Glutamatergic neuron (in vitro differentiated cells): Measurements from ENCODE around the gene CEMIP. TPM values are rescaled to one million over a fixed set of nuclear protein-coding genes. Genes with fewer than 3 reads are reported as not detected.

Experiments used
- DNase-seq: peaks from one replicate; pipeline ENCODE4 v3.0.0; 2022
- H3K27ac Mint-ChIP-seq: one replicate; pipeline ENCODE4 v1.8.0; 2020; ENCODE audit warnings: mild to moderate bottlenecking, mixed read lengths, inconsistent platforms; ENCODE audit not compliant: unreplicated experiment
- H3K27me3 Mint-ChIP-seq: one replicate; pipeline ENCODE4 v1.8.0; 2020; ENCODE audit warnings: mild to moderate bottlenecking, moderate library complexity, mixed read lengths, inconsistent platforms; ENCODE audit not compliant: unreplicated experiment
- H3K36me3 Mint-ChIP-seq: one replicate; pipeline ENCODE4 v1.8.0; 2020; ENCODE audit warnings: mild to moderate bottlenecking, mixed read lengths, inconsistent platforms; ENCODE audit not compliant: unreplicated experiment
- H3K4me1 Mint-ChIP-seq: one replicate; pipeline ENCODE4 v1.8.0; 2020; ENCODE audit warnings: mild to moderate bottlenecking, low read depth, mixed read lengths, inconsistent platforms; ENCODE audit not compliant: unreplicated experiment
- H3K4me3 Mint-ChIP-seq: one replicate; pipeline ENCODE4 v1.8.0; 2020; ENCODE audit warnings: mild to moderate bottlenecking, mixed read lengths, inconsistent platforms; ENCODE audit not compliant: unreplicated experiment
- H3K9me3 Mint-ChIP-seq: one replicate; pipeline ENCODE4 v1.8.0; 2020; ENCODE audit warnings: mild to moderate bottlenecking, moderate library complexity, mixed read lengths, inconsistent platforms; ENCODE audit not compliant: unreplicated experiment
- total RNA-seq: library from RNA; stranded (reverse); fragmentation: NEBNext Ultra II Directional; extraction: Animal tissue kit (Norgen Biotek cat#: 25700); gene quantifications from one replicate; pipeline ENCODE4 v1.2.1, GENCODE V29; 2021; ENCODE audit not compliant: unreplicated experiment
- TF ChIP-seq, protein P1 (sequence below): fragments of 200-600 bp; sonication (generic); IDR thresholded peaks from one replicate; pipeline ENCODE4 v1.5.0; 2021; ENCODE audit not compliant: partially characterized antibody, unreplicated experiment

CEMIP gene
- total RNA-seq, 1 donor from 2014 or later: 0.25 TPM

DNA sequence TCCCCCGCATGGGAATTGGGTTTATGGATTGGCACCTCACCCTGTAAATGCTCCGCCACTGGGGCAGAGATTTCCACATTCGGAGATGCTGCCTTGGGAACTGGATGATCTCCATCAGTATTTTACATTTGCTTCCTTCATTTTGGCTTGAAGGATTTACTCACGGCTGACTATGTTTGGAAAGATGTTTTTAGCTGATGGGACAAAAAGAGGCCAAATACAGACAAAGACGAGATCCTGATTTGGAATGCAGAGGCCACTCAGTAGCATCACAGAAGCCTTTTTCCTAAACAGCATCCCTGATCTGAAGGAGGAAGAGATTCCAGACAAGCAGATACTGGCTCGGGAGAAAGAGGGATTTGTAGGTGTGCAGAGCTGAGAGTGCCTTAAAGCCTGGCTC, 133.5 kb downstream of the CEMIP start:
- no peak for DNase-seq
- peaks cover 8% of the 10 kb centered on the region for H3K36me3 Mint-ChIP-seq
- peaks cover 3% of the 10 kb centered on the region for H3K27me3 Mint-ChIP-seq
- H3K4me3 Mint-ChIP-seq: no peak overlapping the region
- TF ChIP-seq, protein P1, sequence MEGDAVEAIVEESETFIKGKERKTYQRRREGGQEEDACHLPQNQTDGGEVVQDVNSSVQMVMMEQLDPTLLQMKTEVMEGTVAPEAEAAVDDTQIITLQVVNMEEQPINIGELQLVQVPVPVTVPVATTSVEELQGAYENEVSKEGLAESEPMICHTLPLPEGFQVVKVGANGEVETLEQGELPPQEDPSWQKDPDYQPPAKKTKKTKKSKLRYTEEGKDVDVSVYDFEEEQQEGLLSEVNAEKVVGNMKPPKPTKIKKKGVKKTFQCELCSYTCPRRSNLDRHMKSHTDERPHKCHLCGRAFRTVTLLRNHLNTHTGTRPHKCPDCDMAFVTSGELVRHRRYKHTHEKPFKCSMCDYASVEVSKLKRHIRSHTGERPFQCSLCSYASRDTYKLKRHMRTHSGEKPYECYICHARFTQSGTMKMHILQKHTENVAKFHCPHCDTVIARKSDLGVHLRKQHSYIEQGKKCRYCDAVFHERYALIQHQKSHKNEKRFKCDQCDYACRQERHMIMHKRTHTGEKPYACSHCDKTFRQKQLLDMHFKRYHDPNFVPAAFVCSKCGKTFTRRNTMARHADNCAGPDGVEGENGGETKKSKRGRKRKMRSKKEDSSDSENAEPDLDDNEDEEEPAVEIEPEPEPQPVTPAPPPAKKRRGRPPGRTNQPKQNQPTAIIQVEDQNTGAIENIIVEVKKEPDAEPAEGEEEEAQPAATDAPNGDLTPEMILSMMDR: no peak
- no peaks in the 10 kb centered on the region for H3K4me1 Mint-ChIP-seq
- H3K9me3 Mint-ChIP-seq: no peaks in the 10 kb centered on the region
- no peak overlapping the region for H3K27ac Mint-ChIP-seq

DNA sequence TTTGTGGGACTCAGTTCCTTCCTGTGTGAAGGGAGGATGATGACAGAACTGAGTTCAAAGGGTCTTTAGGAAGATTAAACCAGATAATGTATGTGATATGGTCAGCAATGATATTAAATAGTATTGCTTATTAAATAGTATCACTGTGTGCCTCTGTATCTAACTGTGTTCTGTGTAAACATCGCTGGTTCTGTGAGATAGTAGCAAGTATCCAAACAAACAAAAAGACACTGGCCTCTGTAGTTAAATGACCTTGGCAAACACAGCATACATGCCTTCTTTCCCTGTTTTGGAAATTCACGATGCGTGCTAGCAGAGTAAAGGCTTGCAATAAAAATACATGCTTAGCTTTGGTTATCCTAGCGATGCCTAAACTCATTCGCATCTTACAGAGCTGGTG, 134.4 kb downstream of the CEMIP start:
- DNase-seq: no peak
- Mint-ChIP-seq H3K36me3 (peaks cover 8% of the 10 kb centered on the region), H3K4me1 (no peaks in the 10 kb centered on the region), H3K4me3 (no peak overlapping the region), H3K27me3 (peaks cover 3% of the 10 kb centered on the region), H3K9me3 (no peaks in the 10 kb centered on the region), H3K27ac (no peak overlapping the region)
- TF ChIP-seq, protein P1: no peak

DNA sequence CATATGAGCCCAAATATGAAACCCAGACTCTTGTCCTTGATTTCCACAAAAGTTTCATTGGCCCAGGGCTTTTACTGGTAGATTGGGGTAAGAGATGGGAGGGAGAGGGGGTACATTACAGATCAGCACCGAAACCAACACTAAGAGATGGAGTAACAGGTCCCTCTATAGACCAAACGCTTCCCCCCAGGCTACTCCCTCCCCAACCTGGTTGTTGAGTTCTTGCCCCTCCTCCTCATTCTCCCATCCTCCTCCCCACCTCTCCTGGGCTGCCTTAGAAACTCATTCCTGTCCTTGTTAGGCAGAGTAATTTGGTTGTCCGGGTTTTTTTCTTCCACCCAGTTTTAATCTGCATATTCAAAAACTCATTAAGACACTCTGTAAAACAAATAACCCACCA, 136.3 kb downstream of the CEMIP start:
- Mint-ChIP-seq H3K9me3 (no peaks in the 10 kb centered on the region), H3K36me3 (no peaks in the 10 kb centered on the region), H3K4me1 (no peaks in the 10 kb centered on the region), H3K4me3 (no peak overlapping the region), H3K27ac (no peak overlapping the region), H3K27me3 (peaks cover 3% of the 10 kb centered on the region)
- no peak for DNase-seq
- TF ChIP-seq, protein P1: no peak

DNA sequence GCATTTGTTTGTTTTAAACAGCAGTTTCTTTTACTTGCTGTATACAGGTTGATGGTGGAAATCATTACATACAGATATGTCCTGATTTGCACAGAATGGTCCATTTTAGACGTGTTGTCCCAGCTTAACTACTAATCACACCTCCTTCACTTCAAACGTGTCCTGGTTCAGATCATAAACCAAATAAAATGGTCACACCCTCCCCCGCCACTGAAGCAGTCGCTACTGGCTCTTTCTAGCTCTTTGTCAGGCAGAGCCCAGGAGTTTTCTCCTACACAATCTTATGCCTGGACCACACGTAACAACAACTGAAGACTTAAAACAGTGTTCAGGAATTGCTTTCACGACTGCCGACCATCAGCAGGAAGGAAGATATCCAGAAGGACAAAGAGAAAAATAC, 136.9 kb downstream of the CEMIP start:
- no peak overlapping the region for H3K27ac Mint-ChIP-seq

DNA sequence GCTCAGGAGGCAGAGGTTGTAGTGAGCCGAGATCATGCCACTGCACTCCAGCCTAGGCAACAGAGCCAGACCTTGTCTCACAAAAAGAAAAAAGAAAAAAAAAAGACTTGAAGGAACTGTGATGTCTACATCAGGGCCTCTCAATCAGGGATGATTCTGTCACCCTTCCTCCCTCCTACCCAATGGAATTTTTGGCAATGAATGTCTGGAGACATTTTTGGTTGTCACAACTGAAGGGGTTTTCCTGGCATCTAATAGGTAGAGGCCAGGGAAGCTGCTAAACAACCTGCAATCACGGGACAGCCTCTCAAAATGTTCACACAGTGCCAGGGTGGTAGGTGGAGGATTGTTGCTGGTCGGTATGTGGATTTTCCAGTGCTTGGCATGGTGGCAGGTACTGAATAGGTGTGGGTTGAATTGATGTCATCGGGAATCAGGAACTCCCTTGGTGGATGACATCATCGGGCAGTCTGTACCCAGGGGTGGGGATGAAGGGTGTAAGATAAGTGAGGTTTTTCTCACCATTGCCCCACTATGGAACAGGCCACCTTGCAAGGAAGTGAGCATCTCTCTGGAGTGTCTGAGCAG, 139.1 kb downstream of the CEMIP start:
- Mint-ChIP-seq H3K27me3 (no peaks in the 10 kb centered on the region), H3K9me3 (no peaks in the 10 kb centered on the region), H3K4me1 (no peaks in the 10 kb centered on the region), H3K36me3 (no peaks in the 10 kb centered on the region), H3K27ac (no peak overlapping the region), H3K4me3 (no peak overlapping the region)
- no peak for DNase-seq
- TF ChIP-seq, protein P1: no peak

More for the DNA sequence above, 136.9 kb downstream of the CEMIP start:
- Mint-ChIP-seq H3K4me3 (no peak overlapping the region), H3K36me3 (no peaks in the 10 kb centered on the region), H3K4me1 (no peaks in the 10 kb centered on the region), H3K9me3 (no peaks in the 10 kb centered on the region), H3K27me3 (peaks cover 3% of the 10 kb centered on the region)
- DNase-seq: no peak
- TF ChIP-seq, protein P1: no peak
